GM18520 (cell line): ENCODE measurements around the gene PIM1.
"Not testable (repeated sequence)": the region's sequence is repeated elsewhere in the genome, so short reads cannot be mapped to it uniquely, and the experiment has no call there.

Experiments
- ATAC-seq: cut with Tn5 transposase; IDR thresholded peaks from one replicate; pipeline ENCODE4 v1.9.1; 2021; ENCODE audit not compliant: unreplicated experiment

The PIM1 gene

GRCh38 chr6:37170273-37171200 is 585 bp downstream of the PIM1 start:
- ATAC-seq, result peak; percentile 13

GRCh38 chr6:37171201-37171969 is 1.4 kb downstream of the PIM1 start:
- ATAC-seq, result no peak

- ATAC-seq, result peak; percentile 20
Observed at GRCh38 chr6:37171970-37172812, 2.2 kb downstream of the PIM1 start.

- ATAC-seq, result no peak
Observed at GRCh38 chr6:37172912-37173492, 3.0 kb downstream of the PIM1 start.

- ATAC-seq, result no peak
Observed at GRCh38 chr6:37173493-37174195, 3.7 kb downstream of the PIM1 start.

GRCh38 chr6:37174196-37174514 is 4.2 kb downstream of the PIM1 start:
- ATAC-seq, result no peak

- no peak for ATAC-seq
Observed at GRCh38 chr6:37174515-37175331, 4.8 kb downstream of the PIM1 start.

- ATAC-seq, result no peak
Observed at GRCh38 chr6:37175332-37176267, 5.6 kb downstream of the PIM1 start.

GRCh38 chr6:37176268-37177076 is 6.5 kb downstream of the PIM1 start:
- no peak for ATAC-seq

- ATAC-seq, result no peak
Observed at GRCh38 chr6:37177077-37177934, 7.4 kb downstream of the PIM1 start.

GRCh38 chr6:37177935-37178517 is 8.1 kb downstream of the PIM1 start:
- ATAC-seq, result no peak

- ATAC-seq, result no peak
Observed at GRCh38 chr6:37180075-37180474, 10.1 kb downstream of the PIM1 start.

- not testable (repeated sequence) for ATAC-seq
Observed at GRCh38 chr6:37180610-37181009, 10.7 kb downstream of the PIM1 start.

- ATAC-seq, result no peak
Observed at GRCh38 chr6:37182736-37183590, 13.0 kb downstream of the PIM1 start.
